WTC11 (cell line): ENCODE results near the gene HMX1. TPM values are rescaled to one million over a fixed set of nuclear protein-coding genes. Genes with fewer than 3 reads are reported as not detected.

Experiments
- ATAC-seq: fragments of 200-7000 bp; cut with Tn5 transposase; 2 replicates; pipeline ENCODE4 v1.10.0; 2021; ENCODE audit warnings: mild to moderate bottlenecking, moderate library complexity
- CTCF ChIA-PET: fragments of 300-600 bp; sonication (Branson Sonifier 250); formaldehyde crosslinking; loops from one replicate; lab custom pipeline; 2021; ENCODE audit warnings: antibody characterized with exemption; lab: Charles Lee
- POLR2A ChIA-PET: fragments of 350-600 bp; sonication (Branson Sonifier 250); formaldehyde crosslinking; loops from one replicate; lab custom pipeline; 2021; ENCODE audit warnings: antibody characterized with exemption; lab: Charles Lee
- DNase-seq: peaks from one replicate; pipeline ENCODE4 v3.0.0; 2021; ENCODE audit warnings: low spot score
- H3K27ac Mint-ChIP-seq: 2 replicates; pipeline ENCODE4 v1.8.0; 2021; ENCODE audit warnings: mixed read lengths
- H3K27me3 Mint-ChIP-seq: 2 replicates; pipeline ENCODE4 v1.8.0; 2021; ENCODE audit warnings: low read depth, mild to moderate bottlenecking, moderate library complexity, mixed read lengths
- H3K36me3 Mint-ChIP-seq: 2 replicates; pipeline ENCODE4 v1.8.0; 2021; ENCODE audit warnings: mixed read lengths
- H3K4me1 Mint-ChIP-seq: 2 replicates; pipeline ENCODE4 v1.8.0; 2022; ENCODE audit warnings: mixed read lengths
- H3K4me3 Mint-ChIP-seq: 2 replicates; pipeline ENCODE4 v1.8.0; 2021; ENCODE audit warnings: mild to moderate bottlenecking, moderate library complexity, mixed read lengths
- H3K9me3 Mint-ChIP-seq: 2 replicates; pipeline ENCODE4 v1.8.0; 2021; ENCODE audit warnings: mixed read lengths
- ATF1 ChIP-seq: sonication (generic); formaldehyde crosslinking; IDR thresholded peaks from 2 replicates; pipeline ENCODE4 v1.8.1; 2023; ENCODE audit warnings: mild to moderate bottlenecking, moderate library complexity, missing genetic modification reagents
- CREB1 ChIP-seq: sonication (generic); formaldehyde crosslinking; IDR thresholded peaks from 2 replicates; pipeline ENCODE4 v1.8.0; 2023; ENCODE audit warnings: mild to moderate bottlenecking, missing genetic modification reagents
- EMX1 ChIP-seq: fragments of 250-450 bp; sonication (Bioruptor Pico); IDR thresholded peaks from 2 replicates; pipeline ENCODE4 v1.8.0; 2021; ENCODE audit warnings: mild to moderate bottlenecking
- FOXJ3 ChIP-seq: sonication (generic); formaldehyde crosslinking; IDR thresholded peaks from 2 replicates; pipeline ENCODE4 v1.9.0; 2021; ENCODE audit warnings: missing genetic modification reagents, mild to moderate bottlenecking, borderline replicate concordance
- HMGA2 ChIP-seq: fragments of 250-450 bp; sonication (Bioruptor Pico); IDR thresholded peaks from 2 replicates; pipeline ENCODE4 v1.4.0; 2021; ENCODE audit warnings: mild to moderate bottlenecking, moderate library complexity
- KAT7 ChIP-seq: sonication (generic); formaldehyde crosslinking; IDR thresholded peaks from 2 replicates; pipeline ENCODE4 v1.8.1; 2023; ENCODE audit warnings: missing genetic modification reagents, mild to moderate bottlenecking, borderline replicate concordance
- MXD4 ChIP-seq: fragments of 250-450 bp; sonication (Bioruptor Pico); IDR thresholded peaks from 2 replicates; pipeline ENCODE4 v1.8.0; 2021; ENCODE audit warnings: mild to moderate bottlenecking, moderate library complexity, borderline replicate concordance
- NFYB ChIP-seq: sonication (generic); formaldehyde crosslinking; conservative IDR thresholded peaks from 2 replicates; pipeline ENCODE4 v1.8.0; 2022; ENCODE audit warnings: low read depth, missing genetic modification reagents
- NR1H2 ChIP-seq: sonication (generic); formaldehyde crosslinking; IDR thresholded peaks from 2 replicates; pipeline ENCODE4 v1.9.0; 2021; ENCODE audit warnings: mild to moderate bottlenecking, moderate library complexity, missing genetic modification reagents
- OVOL2 ChIP-seq: fragments of 250-450 bp; sonication (Bioruptor Pico); IDR thresholded peaks from 2 replicates; pipeline ENCODE4 v1.9.0; 2021; ENCODE audit warnings: mild to moderate bottlenecking, borderline replicate concordance
- PRRX2 ChIP-seq: fragments of 250-450 bp; sonication (Bioruptor Pico); IDR thresholded peaks from 2 replicates; pipeline ENCODE4 v1.8.0; 2021; ENCODE audit warnings: mild to moderate bottlenecking
- RELA ChIP-seq: sonication (generic); formaldehyde crosslinking; IDR thresholded peaks from 2 replicates; pipeline ENCODE4 v1.8.1; 2022; ENCODE audit warnings: missing genetic modification reagents, mild to moderate bottlenecking, borderline replicate concordance
- SP1 ChIP-seq: sonication (generic); formaldehyde crosslinking; conservative IDR thresholded peaks from 2 replicates; pipeline ENCODE4 v1.8.1; 2022; ENCODE audit warnings: missing genetic modification reagents
- TCF7 ChIP-seq: sonication (generic); formaldehyde crosslinking; IDR thresholded peaks from 2 replicates; pipeline ENCODE4 v1.8.0; 2022; ENCODE audit warnings: mild to moderate bottlenecking, low read depth, missing genetic modification reagents, moderate library complexity
- total RNA-seq: library from RNA; stranded (reverse); gene quantifications from 3 replicates; pipeline ENCODE4 v1.2.3, GENCODE V29; 2021
- TF ChIP-seq, protein P1 (sequence below): sonication (generic); formaldehyde crosslinking; IDR thresholded peaks from 2 replicates; pipeline ENCODE4 v1.8.0; 2023; ENCODE audit warnings: missing genetic modification reagents, mild to moderate bottlenecking, borderline replicate concordance
- TF ChIP-seq, protein P2 (sequence below): sonication (generic); formaldehyde crosslinking; IDR thresholded peaks from 2 replicates; pipeline ENCODE4 v1.8.1; 2023; ENCODE audit warnings: mild to moderate bottlenecking, missing genetic modification reagents
- TF ChIP-seq, protein P3 (sequence below): fragments of 250-450 bp; sonication (Bioruptor Pico); conservative IDR thresholded peaks from 2 replicates; pipeline ENCODE4 v1.9.0; 2021; ENCODE audit warnings: mild to moderate bottlenecking
- TF ChIP-seq, protein P4 (sequence below): sonication (generic); formaldehyde crosslinking; IDR thresholded peaks from 2 replicates; pipeline ENCODE4 v1.8.0; 2022; ENCODE audit warnings: missing genetic modification reagents
- TF ChIP-seq, protein P5 (sequence below): sonication (generic); formaldehyde crosslinking; IDR thresholded peaks from 2 replicates; pipeline ENCODE4 v1.8.1; 2022; ENCODE audit warnings: mild to moderate bottlenecking, moderate library complexity, missing genetic modification reagents
- TF ChIP-seq, protein P6 (sequence below): fragments of 250-450 bp; sonication (Bioruptor Pico); IDR thresholded peaks from 2 replicates; pipeline ENCODE4 v1.9.0; 2021; ENCODE audit warnings: moderate library complexity, mild to moderate bottlenecking, inconsistent platforms, borderline replicate concordance
- TF ChIP-seq, protein P7 (sequence below): sonication (generic); formaldehyde crosslinking; IDR thresholded peaks from 2 replicates; pipeline ENCODE4 v1.8.1; 2023; ENCODE audit warnings: mild to moderate bottlenecking, missing genetic modification reagents

HMX1 gene
- total RNA-seq, 1 experiment from 2014 or later: 10.0 TPM

DNA sequence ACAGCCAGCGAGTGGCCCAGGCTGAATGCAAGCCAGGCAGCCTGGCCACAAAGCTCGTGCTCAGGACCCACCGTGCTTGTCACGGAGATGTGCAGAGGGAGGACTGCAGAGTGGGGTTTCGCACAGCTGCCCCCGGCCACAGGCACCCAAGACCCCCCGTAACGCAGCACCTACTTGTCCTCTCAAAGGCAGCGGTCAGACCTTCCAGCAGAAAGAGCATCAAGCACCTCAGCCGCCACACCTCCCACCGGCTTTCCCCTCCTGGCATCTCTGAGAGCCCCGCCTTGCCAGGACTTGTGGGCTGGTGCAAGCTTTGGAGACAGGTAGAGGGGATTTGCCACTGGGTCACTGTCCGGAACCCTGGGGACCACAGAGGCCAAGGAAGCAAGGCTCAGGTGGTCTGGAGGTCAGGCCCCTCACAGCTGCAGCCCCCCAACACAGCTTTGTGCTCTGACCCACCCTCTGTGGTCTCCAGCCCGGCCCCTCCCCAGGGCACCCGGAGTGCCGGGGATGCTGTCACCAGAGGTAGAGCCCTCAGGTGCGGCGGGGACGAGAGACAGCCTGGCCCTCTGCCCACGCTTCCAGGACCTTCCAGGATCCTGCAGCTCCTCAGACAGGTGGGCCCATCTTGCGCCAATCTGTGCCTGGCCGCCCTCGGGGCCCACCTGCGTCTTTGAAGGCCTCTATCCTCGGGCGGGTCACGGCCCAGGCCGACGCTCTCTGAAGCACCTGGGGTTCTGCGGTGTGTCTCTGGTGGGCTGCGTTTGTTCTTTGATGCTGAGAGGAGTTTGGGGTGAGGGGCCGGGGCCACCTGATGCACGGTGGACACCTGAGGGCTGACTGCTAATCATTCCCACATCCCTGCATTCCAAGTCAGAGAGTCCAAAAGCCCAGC is 34.4 kb upstream of the HMX1 start (continued):
- TF ChIP-seq, protein P1, sequence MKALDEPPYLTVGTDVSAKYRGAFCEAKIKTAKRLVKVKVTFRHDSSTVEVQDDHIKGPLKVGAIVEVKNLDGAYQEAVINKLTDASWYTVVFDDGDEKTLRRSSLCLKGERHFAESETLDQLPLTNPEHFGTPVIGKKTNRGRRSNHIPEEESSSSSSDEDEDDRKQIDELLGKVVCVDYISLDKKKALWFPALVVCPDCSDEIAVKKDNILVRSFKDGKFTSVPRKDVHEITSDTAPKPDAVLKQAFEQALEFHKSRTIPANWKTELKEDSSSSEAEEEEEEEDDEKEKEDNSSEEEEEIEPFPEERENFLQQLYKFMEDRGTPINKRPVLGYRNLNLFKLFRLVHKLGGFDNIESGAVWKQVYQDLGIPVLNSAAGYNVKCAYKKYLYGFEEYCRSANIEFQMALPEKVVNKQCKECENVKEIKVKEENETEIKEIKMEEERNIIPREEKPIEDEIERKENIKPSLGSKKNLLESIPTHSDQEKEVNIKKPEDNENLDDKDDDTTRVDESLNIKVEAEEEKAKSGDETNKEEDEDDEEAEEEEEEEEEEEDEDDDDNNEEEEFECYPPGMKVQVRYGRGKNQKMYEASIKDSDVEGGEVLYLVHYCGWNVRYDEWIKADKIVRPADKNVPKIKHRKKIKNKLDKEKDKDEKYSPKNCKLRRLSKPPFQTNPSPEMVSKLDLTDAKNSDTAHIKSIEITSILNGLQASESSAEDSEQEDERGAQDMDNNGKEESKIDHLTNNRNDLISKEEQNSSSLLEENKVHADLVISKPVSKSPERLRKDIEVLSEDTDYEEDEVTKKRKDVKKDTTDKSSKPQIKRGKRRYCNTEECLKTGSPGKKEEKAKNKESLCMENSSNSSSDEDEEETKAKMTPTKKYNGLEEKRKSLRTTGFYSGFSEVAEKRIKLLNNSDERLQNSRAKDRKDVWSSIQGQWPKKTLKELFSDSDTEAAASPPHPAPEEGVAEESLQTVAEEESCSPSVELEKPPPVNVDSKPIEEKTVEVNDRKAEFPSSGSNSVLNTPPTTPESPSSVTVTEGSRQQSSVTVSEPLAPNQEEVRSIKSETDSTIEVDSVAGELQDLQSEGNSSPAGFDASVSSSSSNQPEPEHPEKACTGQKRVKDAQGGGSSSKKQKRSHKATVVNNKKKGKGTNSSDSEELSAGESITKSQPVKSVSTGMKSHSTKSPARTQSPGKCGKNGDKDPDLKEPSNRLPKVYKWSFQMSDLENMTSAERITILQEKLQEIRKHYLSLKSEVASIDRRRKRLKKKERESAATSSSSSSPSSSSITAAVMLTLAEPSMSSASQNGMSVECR: no peak
- TF ChIP-seq KAT7 (CRISPR knock-in tag) (no peak), NFYB (no peak), OVOL2 (no peak), HMGA2 (CRISPR knock-in tag) (no peak), FOXJ3 (no peak), SP1 (no peak), MXD4 (no peak), CREB1 (no peak)
- TF ChIP-seq, protein P2, sequence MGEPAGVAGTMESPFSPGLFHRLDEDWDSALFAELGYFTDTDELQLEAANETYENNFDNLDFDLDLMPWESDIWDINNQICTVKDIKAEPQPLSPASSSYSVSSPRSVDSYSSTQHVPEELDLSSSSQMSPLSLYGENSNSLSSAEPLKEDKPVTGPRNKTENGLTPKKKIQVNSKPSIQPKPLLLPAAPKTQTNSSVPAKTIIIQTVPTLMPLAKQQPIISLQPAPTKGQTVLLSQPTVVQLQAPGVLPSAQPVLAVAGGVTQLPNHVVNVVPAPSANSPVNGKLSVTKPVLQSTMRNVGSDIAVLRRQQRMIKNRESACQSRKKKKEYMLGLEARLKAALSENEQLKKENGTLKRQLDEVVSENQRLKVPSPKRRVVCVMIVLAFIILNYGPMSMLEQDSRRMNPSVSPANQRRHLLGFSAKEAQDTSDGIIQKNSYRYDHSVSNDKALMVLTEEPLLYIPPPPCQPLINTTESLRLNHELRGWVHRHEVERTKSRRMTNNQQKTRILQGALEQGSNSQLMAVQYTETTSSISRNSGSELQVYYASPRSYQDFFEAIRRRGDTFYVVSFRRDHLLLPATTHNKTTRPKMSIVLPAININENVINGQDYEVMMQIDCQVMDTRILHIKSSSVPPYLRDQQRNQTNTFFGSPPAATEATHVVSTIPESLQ (CRISPR knock-in tag): no peak
- TF ChIP-seq, protein P3, sequence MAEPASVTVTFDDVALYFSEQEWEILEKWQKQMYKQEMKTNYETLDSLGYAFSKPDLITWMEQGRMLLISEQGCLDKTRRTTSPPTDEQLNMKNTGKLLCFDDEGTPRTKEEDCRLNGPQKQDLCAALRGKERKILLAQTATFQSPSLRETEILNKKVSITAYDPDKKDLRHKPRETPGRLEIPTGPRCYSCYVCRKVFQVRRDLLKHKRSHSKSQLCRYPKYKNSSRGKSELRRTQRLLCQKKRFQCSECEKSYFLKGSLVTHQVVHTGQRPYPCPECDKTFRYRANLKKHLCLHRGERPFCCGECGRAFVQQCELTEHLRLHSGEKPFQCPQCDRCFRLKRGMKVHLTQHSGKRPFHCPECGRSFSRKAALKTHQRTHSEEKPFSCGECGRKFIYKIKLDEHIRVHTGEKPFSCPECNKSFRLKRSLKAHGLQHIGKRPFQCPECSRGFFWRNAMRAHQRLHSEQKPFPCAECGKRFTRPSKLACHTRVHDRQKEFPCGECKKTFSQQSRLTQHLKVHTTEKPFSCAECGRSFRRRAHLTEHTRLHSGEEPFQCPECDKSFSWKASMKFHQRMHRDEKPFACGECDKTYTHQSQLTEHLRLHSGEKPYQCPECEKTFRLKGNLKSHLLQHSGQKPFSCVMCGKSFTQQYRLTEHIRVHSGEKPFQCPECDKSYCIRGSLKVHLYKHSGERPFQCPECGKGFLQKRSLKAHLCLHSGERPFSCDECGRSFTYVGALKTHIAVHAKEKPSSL (CRISPR knock-in tag): no peak
- TF ChIP-seq, protein P4, sequence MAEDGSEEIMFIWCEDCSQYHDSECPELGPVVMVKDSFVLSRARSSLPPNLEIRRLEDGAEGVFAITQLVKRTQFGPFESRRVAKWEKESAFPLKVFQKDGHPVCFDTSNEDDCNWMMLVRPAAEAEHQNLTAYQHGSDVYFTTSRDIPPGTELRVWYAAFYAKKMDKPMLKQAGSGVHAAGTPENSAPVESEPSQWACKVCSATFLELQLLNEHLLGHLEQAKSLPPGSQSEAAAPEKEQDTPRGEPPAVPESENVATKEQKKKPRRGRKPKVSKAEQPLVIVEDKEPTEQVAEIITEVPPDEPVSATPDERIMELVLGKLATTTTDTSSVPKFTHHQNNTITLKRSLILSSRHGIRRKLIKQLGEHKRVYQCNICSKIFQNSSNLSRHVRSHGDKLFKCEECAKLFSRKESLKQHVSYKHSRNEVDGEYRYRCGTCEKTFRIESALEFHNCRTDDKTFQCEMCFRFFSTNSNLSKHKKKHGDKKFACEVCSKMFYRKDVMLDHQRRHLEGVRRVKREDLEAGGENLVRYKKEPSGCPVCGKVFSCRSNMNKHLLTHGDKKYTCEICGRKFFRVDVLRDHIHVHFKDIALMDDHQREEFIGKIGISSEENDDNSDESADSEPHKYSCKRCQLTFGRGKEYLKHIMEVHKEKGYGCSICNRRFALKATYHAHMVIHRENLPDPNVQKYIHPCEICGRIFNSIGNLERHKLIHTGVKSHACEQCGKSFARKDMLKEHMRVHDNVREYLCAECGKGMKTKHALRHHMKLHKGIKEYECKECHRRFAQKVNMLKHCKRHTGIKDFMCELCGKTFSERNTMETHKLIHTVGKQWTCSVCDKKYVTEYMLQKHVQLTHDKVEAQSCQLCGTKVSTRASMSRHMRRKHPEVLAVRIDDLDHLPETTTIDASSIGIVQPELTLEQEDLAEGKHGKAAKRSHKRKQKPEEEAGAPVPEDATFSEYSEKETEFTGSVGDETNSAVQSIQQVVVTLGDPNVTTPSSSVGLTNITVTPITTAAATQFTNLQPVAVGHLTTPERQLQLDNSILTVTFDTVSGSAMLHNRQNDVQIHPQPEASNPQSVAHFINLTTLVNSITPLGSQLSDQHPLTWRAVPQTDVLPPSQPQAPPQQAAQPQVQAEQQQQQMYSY (CRISPR knock-in tag): no peak

DNA sequence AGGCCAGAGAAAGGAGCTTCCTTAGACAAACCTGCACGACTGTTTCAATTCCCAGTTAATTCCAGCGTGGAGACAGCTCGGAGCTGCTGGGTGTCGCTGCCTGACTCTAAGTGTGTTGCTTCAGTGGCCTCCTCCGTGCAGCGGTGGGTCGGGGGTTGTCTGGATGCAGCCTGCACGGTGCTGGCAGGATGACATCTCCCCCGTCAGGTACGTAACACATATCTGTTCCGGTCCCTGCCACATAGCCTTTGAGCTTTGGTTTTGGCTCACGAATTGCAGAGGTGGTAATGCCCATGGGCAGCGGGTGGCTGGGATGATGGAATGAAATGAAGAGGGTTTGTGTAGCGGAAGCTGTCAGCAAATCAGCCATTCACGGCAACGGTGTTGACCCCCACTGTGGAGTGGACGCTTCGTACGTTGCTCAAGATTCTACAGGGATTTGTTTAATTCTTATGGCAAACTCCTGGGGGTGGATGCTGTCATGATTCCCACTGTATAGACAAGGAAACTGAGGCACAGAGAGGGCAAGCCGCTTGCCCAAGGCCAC is 33.7 kb upstream of the HMX1 start:
- peak; percentile 6 for DNase-seq
- Mint-ChIP-seq H3K36me3 (peaks cover 17% of the 10 kb centered on the region), H3K4me3 (no peak overlapping the region), H3K27ac (no peak overlapping the region), H3K4me1 (no peaks in the 10 kb centered on the region), H3K27me3 (peaks cover 22% of the 10 kb centered on the region), H3K9me3 (peaks cover 24% of the 10 kb centered on the region)
- ChIA-PET CTCF (interaction anchor here (1.8 kb wide), 1 partner anchor 12 kb away, joined by 8 read pairs; no protein-coding TSS in a partner anchor), POLR2A (no interaction called here)
- no peak for ATAC-seq
- no peak for TF ChIP-seq RELA (CRISPR knock-in tag)
- TF ChIP-seq FOXJ3: no peak
- TF ChIP-seq NR1H2 (CRISPR knock-in tag): no peak
- no peak for TF ChIP-seq ATF1 (CRISPR knock-in tag)
- TF ChIP-seq, protein P5, sequence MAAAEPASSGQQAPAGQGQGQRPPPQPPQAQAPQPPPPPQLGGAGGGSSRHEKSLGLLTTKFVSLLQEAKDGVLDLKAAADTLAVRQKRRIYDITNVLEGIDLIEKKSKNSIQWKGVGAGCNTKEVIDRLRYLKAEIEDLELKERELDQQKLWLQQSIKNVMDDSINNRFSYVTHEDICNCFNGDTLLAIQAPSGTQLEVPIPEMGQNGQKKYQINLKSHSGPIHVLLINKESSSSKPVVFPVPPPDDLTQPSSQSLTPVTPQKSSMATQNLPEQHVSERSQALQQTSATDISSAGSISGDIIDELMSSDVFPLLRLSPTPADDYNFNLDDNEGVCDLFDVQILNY (CRISPR knock-in tag): no peak
- no peak for TF ChIP-seq PRRX2 (CRISPR knock-in tag)
- TF ChIP-seq TCF7 (CRISPR knock-in tag): no peak
- no peak for TF ChIP-seq EMX1 (CRISPR knock-in tag)
- TF ChIP-seq, protein P6, sequence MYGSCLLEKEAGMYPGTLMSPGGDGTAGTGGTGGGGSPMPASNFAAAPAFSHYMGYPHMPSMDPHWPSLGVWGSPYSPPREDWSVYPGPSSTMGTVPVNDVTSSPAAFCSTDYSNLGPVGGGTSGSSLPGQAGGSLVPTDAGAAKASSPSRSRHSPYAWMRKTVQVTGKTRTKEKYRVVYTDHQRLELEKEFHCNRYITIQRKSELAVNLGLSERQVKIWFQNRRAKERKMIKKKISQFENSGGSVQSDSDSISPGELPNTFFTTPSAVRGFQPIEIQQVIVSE (CRISPR knock-in tag): no peak
- TF ChIP-seq, protein P7, sequence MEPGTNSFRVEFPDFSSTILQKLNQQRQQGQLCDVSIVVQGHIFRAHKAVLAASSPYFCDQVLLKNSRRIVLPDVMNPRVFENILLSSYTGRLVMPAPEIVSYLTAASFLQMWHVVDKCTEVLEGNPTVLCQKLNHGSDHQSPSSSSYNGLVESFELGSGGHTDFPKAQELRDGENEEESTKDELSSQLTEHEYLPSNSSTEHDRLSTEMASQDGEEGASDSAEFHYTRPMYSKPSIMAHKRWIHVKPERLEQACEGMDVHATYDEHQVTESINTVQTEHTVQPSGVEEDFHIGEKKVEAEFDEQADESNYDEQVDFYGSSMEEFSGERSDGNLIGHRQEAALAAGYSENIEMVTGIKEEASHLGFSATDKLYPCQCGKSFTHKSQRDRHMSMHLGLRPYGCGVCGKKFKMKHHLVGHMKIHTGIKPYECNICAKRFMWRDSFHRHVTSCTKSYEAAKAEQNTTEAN (CRISPR knock-in tag): no peak
